HL-60 (cell line): Measurements from ENCODE around the gene RUNDC3A.

Experiments used
- DNase-seq, 2 experiments: peaks; one replicate each; pipeline ENCODE4 v3.0.0-alpha.2; 2010 to 2020; ENCODE audit warnings: low read depth in 1 of 2, low spot score in 1 of 2
- H3K27ac ChIP-seq: fragments of 250-450 bp; sonication (Bioruptor Pico); replicated peaks from 2 replicates; pipeline ENCODE4 v1.5.1; 2020; ENCODE audit warnings: mild to moderate bottlenecking, moderate library complexity
- H3K27me3 ChIP-seq: fragments of 250-450 bp; sonication (Bioruptor Pico); 2 replicates; pipeline ENCODE4 v1.5.1; 2021; ENCODE audit warnings: mild to moderate bottlenecking, moderate library complexity; ENCODE audit not compliant: insufficient read depth, poor library complexity, severe bottlenecking
- H3K4me3 ChIP-seq: replicated peaks from 2 replicates; pipeline ENCODE4 v1.5.1; 2011; ENCODE audit warnings: mild to moderate bottlenecking, control low read depth, low read length; ENCODE audit not compliant: insufficient read depth
- CTCF ChIP-seq: IDR thresholded peaks from one replicate; pipeline ENCODE4 v1.5.1; 2011; ENCODE audit warnings: low read length, control low read depth, inconsistent platforms; ENCODE audit not compliant: insufficient read depth
- GABPA ChIP-seq: IDR thresholded peaks from 2 replicates; pipeline ENCODE4 v1.6.1; 2012; ENCODE audit warnings: low read depth
- POLR2AphosphoS5 ChIP-seq: IDR thresholded peaks from 2 replicates; pipeline ENCODE4 v1.6.1; 2012; ENCODE audit warnings: low read depth
- REST ChIP-seq: IDR thresholded peaks from 2 replicates; pipeline ENCODE4 v1.6.1; 2012; ENCODE audit warnings: low read depth; ENCODE audit not compliant: insufficient replicate concordance
- SPI1 ChIP-seq: IDR thresholded peaks from 2 replicates; pipeline ENCODE4 v1.6.1; 2012; ENCODE audit warnings: low read depth, mild to moderate bottlenecking, borderline replicate concordance

The RUNDC3A gene

GRCh38 chr17:44361292-44362260 lies 53.2 kb downstream of the RUNDC3A start:
- no peak for TF ChIP-seq POLR2AphosphoS5
- no peak for TF ChIP-seq CTCF
- no peak for TF ChIP-seq GABPA
- no peak for TF ChIP-seq SPI1
- no peak for TF ChIP-seq REST

GRCh38 chr17:44362459-44362948 lies 54.1 kb downstream of the RUNDC3A start:
- H3K27me3 ChIP-seq: peaks cover 34% of the 10 kb centered on the region
- no peak overlapping the region; the same call in 1 of the 2 replicates for H3K4me3 ChIP-seq
- TF ChIP-seq CTCF (no peak), POLR2AphosphoS5 (no peak), SPI1 (no peak), GABPA (no peak), REST (no peak)
- no peak overlapping the region for H3K27ac ChIP-seq
- DNase-seq: no peak

More at GRCh38 chr17:44361292-44362260, 53.2 kb downstream of the RUNDC3A start:
- Histone ChIP-seq H3K27me3 (peaks cover 34% of the 10 kb centered on the region), H3K4me3 (no peak overlapping the region), H3K27ac (no peak overlapping the region)
- no peak for DNase-seq

GRCh38 chr17:44362949-44363612 lies 54.7 kb downstream of the RUNDC3A start:
- no peak overlapping the region for H3K27ac ChIP-seq
- no peak for DNase-seq
- peaks cover 34% of the 10 kb centered on the region for H3K27me3 ChIP-seq
- H3K4me3 ChIP-seq: peak overlapping the region; percentile 50
- no peak for TF ChIP-seq CTCF
- TF ChIP-seq SPI1: no peak
- no peak for TF ChIP-seq REST
- no peak for TF ChIP-seq GABPA
- no peak for TF ChIP-seq POLR2AphosphoS5
